ENCODE results near the gene ITPK1.

ITPK1 gene

GRCh38 chr14:93005838-93006237 lies 109.9 kb downstream of the ITPK1 start:
- TF ChIP-seq CTCF (IDR thresholded peaks at IDR 0.05; ENCODE audit: borderline replicate concordance, insufficient read depth, low read depth, low read length) = no peak
- H3K4me3 ChIP-seq (ENCODE audit: low read depth, low read length) = no peak overlapping the region

DNA sequence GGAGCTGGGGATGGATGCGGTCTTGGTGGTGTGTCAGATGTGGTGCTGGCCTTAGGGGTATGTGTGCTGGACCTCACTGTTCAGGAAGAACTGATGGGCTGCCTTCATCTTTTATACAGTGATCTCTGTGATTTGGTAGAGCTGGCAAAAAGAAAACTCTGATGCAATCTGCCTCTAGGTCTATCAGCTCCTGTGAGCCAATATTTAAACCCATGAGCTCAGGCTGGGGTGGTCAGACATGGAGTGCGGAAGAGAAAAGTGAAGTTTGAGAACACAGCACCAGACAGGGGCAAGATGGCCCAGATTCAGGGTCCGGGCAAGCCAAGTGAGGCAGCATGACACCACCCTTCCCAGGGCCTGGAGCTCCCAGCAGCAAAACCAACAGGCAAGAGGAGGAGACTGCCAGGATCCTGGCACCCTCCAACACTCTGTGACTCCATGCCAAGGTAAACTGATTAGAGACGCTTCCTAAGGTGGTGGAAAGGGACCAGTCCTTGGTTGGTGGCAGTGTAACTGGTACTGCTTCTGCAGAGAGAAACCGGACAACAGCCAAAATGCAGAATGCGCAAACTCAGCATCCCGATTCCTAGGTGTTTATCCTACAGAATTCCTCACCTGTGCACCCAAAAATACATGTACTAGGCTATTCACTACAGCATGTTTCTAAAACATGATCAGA lies 110.5 kb downstream of the ITPK1 start:
- TF ChIP-seq CTCF (IDR thresholded peaks at IDR 0.05; ENCODE audit: borderline replicate concordance, insufficient read depth, low read depth, low read length) = no peak
- H3K4me3 ChIP-seq (ENCODE audit: low read depth, low read length) = no peak overlapping the region

DNA sequence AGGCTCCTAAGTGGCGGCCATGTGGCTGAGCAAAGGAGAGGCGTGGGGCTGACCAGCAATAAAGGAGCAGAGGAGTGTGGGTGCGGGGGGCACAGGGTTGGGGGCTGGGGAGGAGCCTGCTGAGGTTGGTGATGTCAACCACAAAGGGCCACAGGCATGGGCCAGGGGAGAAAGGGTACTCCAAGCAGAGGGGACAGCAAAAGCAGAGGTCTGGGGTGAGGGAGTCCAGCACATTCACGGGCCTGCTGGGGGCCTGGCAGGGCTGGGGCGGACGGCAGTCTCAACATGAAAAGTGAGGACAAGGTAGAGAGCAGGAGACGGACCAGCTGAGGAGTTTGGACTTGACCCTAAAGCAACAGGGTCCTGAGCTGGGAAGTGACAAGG lies 111.0 kb downstream of the ITPK1 start:
- no peak for TF ChIP-seq CTCF (IDR thresholded peaks at IDR 0.05; ENCODE audit: borderline replicate concordance, insufficient read depth, low read depth, low read length)
- no peak overlapping the region for H3K4me3 ChIP-seq (ENCODE audit: low read depth, low read length)

DNA sequence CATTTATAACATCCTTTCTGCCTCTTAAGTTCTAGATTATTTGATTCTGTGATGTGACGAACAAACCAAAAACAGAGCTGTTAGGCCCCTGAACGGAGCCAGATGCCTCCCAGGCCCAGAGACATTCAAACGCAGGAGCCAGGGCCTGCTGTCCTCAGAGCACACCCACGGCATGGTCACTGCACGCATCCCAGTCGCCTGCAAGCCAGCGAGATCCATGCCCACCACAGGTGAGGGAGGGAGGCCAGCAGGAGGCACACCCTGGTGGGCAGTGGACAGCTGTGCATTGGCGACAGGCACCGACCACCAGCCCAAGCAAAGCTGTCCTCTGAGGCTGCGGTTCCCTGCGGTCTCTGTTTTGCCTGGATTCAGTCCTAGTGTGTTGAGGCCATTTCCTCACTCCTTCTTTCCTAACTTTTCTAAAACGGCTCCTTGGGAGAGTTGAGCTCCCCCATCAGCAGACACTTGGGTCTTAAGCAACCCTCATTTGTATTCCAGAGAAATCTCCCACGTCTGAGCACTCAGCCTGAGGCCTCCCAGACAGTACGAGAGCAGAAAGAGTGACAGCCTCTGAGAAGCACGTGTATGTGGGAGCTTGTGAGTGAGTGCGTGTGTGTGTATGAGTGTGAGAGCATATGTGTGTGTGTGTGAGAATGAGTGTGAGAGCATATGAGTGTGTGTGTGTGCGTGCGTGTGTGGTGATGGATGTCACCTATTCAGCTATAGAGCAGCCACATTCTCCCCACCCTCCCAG lies 111.6 kb downstream of the ITPK1 start:
- H3K4me3 ChIP-seq (ENCODE audit: low read depth, low read length) = no peak overlapping the region
- TF ChIP-seq CTCF (IDR thresholded peaks at IDR 0.05; ENCODE audit: borderline replicate concordance, insufficient read depth, low read depth, low read length) = no peak

- no peak overlapping the region for H3K4me3 ChIP-seq (ENCODE audit: low read depth, low read length)
- no peak for TF ChIP-seq CTCF (IDR thresholded peaks at IDR 0.05; ENCODE audit: borderline replicate concordance, insufficient read depth, low read depth, low read length)
These were observed 112.8 kb downstream of the ITPK1 start for GRCh38 chr14:93002851-93003298.

GRCh38 chr14:93002049-93002448 lies 113.7 kb downstream of the ITPK1 start:
- no peak overlapping the region for H3K4me3 ChIP-seq (ENCODE audit: low read depth, low read length)
- no peak for TF ChIP-seq CTCF (IDR thresholded peaks at IDR 0.05; ENCODE audit: borderline replicate concordance, insufficient read depth, low read depth, low read length)

DNA sequence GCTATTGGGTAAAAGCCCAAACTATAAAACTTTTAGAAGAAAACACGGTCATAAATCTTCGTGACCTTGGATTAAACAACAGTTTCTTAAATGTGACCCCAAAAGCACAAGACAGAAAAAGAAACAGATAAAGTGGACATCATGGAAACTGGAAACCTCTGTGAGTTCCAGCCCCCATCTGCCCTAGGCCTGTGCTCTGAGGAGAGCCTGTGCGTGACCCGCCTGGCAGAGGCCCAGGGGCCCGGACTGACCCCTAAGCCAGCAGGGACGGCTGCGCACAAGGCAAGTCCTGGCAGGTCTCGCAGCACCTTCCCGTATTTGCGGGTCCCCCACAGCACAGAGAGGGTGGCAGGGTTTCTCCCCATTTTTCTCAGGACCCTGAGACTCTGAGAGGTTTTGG lies 116.8 kb downstream of the ITPK1 start:
- no peak overlapping the region for H3K4me3 ChIP-seq (ENCODE audit: low read depth, low read length)
- no peak for TF ChIP-seq CTCF (IDR thresholded peaks at IDR 0.05; ENCODE audit: borderline replicate concordance, insufficient read depth, low read depth, low read length)

Data from GM12875 (cell line).